ENCODE data around the gene SLC4A4. TPM values are rescaled to one million over a fixed set of nuclear protein-coding genes. Genes with fewer than 3 reads are reported as not detected.

SLC4A4 gene
- total RNA-seq, 1 donor from 2014 or later, result not detected

DNA sequence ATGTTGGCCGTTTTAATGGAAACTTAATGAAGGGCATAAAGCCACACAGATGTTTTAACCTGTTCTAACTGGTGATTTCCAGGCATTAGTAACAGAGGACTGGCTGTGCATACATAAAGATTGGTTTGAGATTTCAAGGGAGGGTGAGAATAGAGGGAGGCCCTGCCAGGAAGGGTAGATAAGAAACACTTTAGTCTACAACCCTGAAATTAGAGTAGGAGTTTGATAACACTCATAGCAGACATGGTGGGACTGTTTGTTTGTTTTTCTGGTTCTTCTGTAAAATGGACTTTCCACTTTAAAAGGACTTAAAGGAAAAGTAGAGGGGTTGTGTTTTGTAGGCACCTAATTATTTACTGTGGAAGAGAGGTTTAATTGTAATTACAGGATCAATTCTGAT is 16.2 kb downstream of the SLC4A4 start:
- H3K9me3 Mint-ChIP-seq, result no peaks in the 10 kb centered on the region
- TF ChIP-seq, protein P1, sequence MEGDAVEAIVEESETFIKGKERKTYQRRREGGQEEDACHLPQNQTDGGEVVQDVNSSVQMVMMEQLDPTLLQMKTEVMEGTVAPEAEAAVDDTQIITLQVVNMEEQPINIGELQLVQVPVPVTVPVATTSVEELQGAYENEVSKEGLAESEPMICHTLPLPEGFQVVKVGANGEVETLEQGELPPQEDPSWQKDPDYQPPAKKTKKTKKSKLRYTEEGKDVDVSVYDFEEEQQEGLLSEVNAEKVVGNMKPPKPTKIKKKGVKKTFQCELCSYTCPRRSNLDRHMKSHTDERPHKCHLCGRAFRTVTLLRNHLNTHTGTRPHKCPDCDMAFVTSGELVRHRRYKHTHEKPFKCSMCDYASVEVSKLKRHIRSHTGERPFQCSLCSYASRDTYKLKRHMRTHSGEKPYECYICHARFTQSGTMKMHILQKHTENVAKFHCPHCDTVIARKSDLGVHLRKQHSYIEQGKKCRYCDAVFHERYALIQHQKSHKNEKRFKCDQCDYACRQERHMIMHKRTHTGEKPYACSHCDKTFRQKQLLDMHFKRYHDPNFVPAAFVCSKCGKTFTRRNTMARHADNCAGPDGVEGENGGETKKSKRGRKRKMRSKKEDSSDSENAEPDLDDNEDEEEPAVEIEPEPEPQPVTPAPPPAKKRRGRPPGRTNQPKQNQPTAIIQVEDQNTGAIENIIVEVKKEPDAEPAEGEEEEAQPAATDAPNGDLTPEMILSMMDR (IDR thresholded peaks at IDR 0.05), result no peak
- DNase-seq (no peak), ATAC-seq (ENCODE audit: low read depth) (no peak)
- POLR2A ChIA-PET, result no interaction called here
- intact Hi-C loops (cut with micrococcal nuclease), result no loop called here
- CTCF ChIA-PET, result no interaction called here
- H3K4me1 Mint-ChIP-seq, result no peaks in the 10 kb centered on the region
- H3K4me3 Mint-ChIP-seq, result no peak overlapping the region
- H3K27ac Mint-ChIP-seq, result no peak overlapping the region
- peaks cover 5% of the 10 kb centered on the region for H3K27me3 Mint-ChIP-seq
- no peaks in the 10 kb centered on the region for H3K36me3 Mint-ChIP-seq (ENCODE audit: low read depth)

DNA sequence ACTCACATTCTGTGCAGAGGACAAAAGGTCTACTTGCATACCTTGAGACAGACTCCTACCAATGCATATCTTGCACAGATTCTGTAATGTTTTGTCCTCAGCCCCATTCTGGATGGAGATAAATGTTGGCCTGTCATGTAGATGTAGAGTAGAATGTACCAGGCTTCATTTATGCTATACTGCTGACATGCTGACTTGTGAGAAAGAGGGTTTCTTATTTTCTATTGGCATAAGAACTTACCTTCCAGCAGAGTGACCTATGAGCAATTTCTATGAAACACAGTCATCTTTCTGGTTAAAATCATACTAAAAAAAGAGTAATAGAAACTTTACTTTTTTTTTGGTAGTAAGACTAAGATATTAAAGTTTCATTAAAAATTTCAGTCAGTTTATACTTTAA is 17.2 kb downstream of the SLC4A4 start:
- H3K27me3 Mint-ChIP-seq, result peaks cover 5% of the 10 kb centered on the region
- no peak overlapping the region for H3K4me3 Mint-ChIP-seq
- H3K4me1 Mint-ChIP-seq, result no peaks in the 10 kb centered on the region
- POLR2A ChIA-PET, result no interaction called here
- TF ChIP-seq, protein P1 (IDR thresholded peaks at IDR 0.05), result no peak
- CTCF ChIA-PET, result no interaction called here
- no peaks in the 10 kb centered on the region for H3K36me3 Mint-ChIP-seq (ENCODE audit: low read depth)
- intact Hi-C loops (cut with micrococcal nuclease), result no loop called here
- ATAC-seq (ENCODE audit: low read depth) (no peak), DNase-seq (no peak)
- H3K27ac Mint-ChIP-seq, result no peak overlapping the region
- no peaks in the 10 kb centered on the region for H3K9me3 Mint-ChIP-seq

DNA sequence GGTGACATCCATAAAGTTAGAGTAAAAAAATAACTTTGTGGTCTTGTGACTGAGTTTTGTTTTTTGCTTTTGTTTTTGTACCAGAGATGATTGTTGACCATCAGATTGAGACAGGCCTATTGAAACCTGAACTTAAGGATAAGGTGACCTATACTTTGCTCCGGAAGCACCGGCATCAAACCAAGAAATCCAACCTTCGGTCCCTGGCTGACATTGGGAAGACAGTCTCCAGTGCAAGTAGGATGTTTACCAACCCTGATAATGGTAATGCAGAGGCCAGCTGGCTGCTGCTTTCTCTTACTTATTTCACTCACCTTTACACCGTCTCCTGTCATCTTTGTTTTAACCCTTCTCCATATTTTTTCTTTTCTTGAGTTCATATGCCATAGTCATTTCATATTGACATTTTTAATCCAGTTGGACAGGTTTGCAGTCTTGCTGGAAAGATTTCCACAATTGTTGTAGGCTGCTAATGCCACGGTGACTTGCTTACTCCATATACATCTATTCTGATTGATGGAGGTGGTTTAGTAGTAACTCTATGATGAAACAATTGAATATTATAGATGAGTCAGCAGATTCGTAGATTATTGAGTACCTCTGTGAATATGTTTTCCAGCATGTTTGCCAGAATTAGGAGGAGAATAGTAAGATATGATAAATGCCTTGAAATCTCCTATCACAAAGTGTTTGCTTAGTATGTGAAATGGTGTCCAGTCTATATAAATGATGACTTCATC is 18.3 kb downstream of the SLC4A4 start:
- no peak for ATAC-seq (ENCODE audit: low read depth)
- H3K36me3 Mint-ChIP-seq (ENCODE audit: low read depth), result no peaks in the 10 kb centered on the region
- intact Hi-C loops (cut with micrococcal nuclease), result no loop called here

DNA sequence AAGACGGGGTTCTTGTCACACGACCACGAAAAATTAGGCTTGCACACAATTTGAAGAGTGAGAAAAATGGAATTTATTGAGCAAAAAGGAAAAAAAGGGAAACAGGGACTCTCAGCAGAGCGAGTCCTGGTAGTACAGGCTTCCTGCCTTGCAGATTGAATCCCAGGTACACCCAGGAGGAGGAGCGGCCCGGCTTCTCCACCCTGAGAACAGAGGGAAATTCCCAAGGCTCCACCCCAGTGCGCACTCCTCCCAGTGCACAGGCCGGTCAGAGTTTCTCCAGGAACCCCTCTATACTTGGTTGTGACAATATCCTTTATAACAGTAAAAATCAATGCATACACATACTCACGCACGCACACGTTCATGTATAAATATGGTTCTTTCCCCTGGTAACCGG is 22.0 kb downstream of the SLC4A4 start:
- ChIA-PET CTCF (no interaction called here), POLR2A (no interaction called here)
- no peaks in the 10 kb centered on the region for H3K9me3 Mint-ChIP-seq
- H3K4me1 Mint-ChIP-seq, result no peaks in the 10 kb centered on the region
- intact Hi-C loops (cut with micrococcal nuclease), result no loop called here
- TF ChIP-seq, protein P1 (IDR thresholded peaks at IDR 0.05), result no peak
- H3K36me3 Mint-ChIP-seq (ENCODE audit: low read depth), result no peaks in the 10 kb centered on the region
- ATAC-seq (ENCODE audit: low read depth), result no peak
- H3K4me3 Mint-ChIP-seq, result no peak overlapping the region
- peaks cover 5% of the 10 kb centered on the region for H3K27me3 Mint-ChIP-seq
- no peak for DNase-seq
- no peak overlapping the region for H3K27ac Mint-ChIP-seq

More for the DNA sequence above, 18.3 kb downstream of the SLC4A4 start:
- no peak for DNase-seq
- Mint-ChIP-seq H3K4me1 (no peaks in the 10 kb centered on the region), H3K27me3 (peaks cover 5% of the 10 kb centered on the region), H3K4me3 (no peak overlapping the region), H3K27ac (no peak overlapping the region), H3K9me3 (no peaks in the 10 kb centered on the region)
- POLR2A ChIA-PET, result no interaction called here
- CTCF ChIA-PET, result no interaction called here
- TF ChIP-seq, protein P1 (IDR thresholded peaks at IDR 0.05), result no peak

DNA sequence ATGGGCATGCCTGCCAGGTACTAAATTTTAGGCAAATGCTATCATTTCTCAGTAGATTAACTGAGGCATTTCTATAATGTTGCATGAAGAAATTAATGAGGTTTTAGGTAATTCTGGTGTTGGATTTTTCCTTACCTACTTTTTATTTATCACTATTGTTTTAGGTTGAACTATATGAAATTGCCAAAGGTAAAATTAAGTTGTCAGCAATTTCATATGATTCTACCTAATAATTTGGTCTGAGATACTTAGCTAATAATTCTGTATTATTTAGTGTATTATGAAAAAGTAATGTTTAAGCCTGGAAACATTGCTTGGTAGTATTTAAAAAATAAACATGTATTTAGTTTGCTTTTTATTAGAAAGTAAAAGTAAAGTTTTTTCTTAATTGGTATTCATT is 22.7 kb downstream of the SLC4A4 start:
- H3K36me3 Mint-ChIP-seq (ENCODE audit: low read depth), result no peaks in the 10 kb centered on the region
- ChIA-PET CTCF (no interaction called here), POLR2A (no interaction called here)
- DNase-seq (no peak), ATAC-seq (ENCODE audit: low read depth) (no peak)
- no peak overlapping the region for H3K4me3 Mint-ChIP-seq
- peaks cover 5% of the 10 kb centered on the region for H3K27me3 Mint-ChIP-seq
- no peak overlapping the region for H3K27ac Mint-ChIP-seq
- intact Hi-C loops (cut with micrococcal nuclease), result no loop called here
- H3K9me3 Mint-ChIP-seq, result no peaks in the 10 kb centered on the region
- TF ChIP-seq, protein P1 (IDR thresholded peaks at IDR 0.05), result no peak
- H3K4me1 Mint-ChIP-seq, result no peaks in the 10 kb centered on the region

Measured in activated B cell treated with CpG ODN at 0.5 μM for 24 hours (primary cell).